Stimulated activated CD8-positive, alpha-beta memory T cell treated with anti-CD3 and anti-CD28 coated beads, Interleukin-4, amount 100 ng/mL, for 24 hours (primary cell): Measurements from ENCODE around the gene BACH2.
"Not testable (repeated sequence)": the region's sequence is repeated elsewhere in the genome, so short reads cannot be mapped to it uniquely, and the experiment has no call there.

Source experiments
- DNase-seq: peaks from one replicate; pipeline ENCODE4 v3.0.0-alpha.2; 2020; ENCODE audit warnings: low read depth

The BACH2 gene

GRCh38 chr6:89993411-89993810 lies 303.2 kb downstream of the BACH2 start:
- no peak for DNase-seq

GRCh38 chr6:89992818-89993217 lies 303.8 kb downstream of the BACH2 start:
- no peak for DNase-seq

GRCh38 chr6:89989742-89990141 lies 306.9 kb downstream of the BACH2 start:
- DNase-seq: no peak

- DNase-seq: no peak
These were observed 308.8 kb downstream of the BACH2 start for GRCh38 chr6:89987830-89988229.

- DNase-seq: no peak
These were observed 309.5 kb downstream of the BACH2 start for GRCh38 chr6:89987140-89987539.

- DNase-seq: no peak
These were observed 310.0 kb downstream of the BACH2 start for GRCh38 chr6:89986650-89987074.

GRCh38 chr6:89985751-89986493 lies 310.7 kb downstream of the BACH2 start:
- DNase-seq: no peak

GRCh38 chr6:89984926-89985750 lies 311.5 kb downstream of the BACH2 start:
- no peak for DNase-seq

GRCh38 chr6:89980353-89980752 lies 316.3 kb downstream of the BACH2 start:
- DNase-seq: no peak

- no peak for DNase-seq
These were observed 317.0 kb downstream of the BACH2 start for GRCh38 chr6:89979481-89980119.

- DNase-seq: no peak
These were observed 317.9 kb downstream of the BACH2 start for GRCh38 chr6:89978749-89979145.

- DNase-seq: no peak
These were observed 318.6 kb downstream of the BACH2 start for GRCh38 chr6:89977808-89978748.

GRCh38 chr6:89976694-89977020 lies 320.0 kb downstream of the BACH2 start:
- no peak for DNase-seq

- no peak for DNase-seq
These were observed 320.5 kb downstream of the BACH2 start for GRCh38 chr6:89975991-89976693.

- no peak for DNase-seq
These were observed 321.3 kb downstream of the BACH2 start for GRCh38 chr6:89975366-89975765.

GRCh38 chr6:89974834-89975233 lies 321.8 kb downstream of the BACH2 start:
- DNase-seq: no peak

- DNase-seq: no peak
These were observed 324.6 kb downstream of the BACH2 start for GRCh38 chr6:89972025-89972381.

- not testable (repeated sequence) for DNase-seq
These were observed 325.2 kb downstream of the BACH2 start for GRCh38 chr6:89971338-89972024.

GRCh38 chr6:89970609-89971337 lies 325.9 kb downstream of the BACH2 start:
- DNase-seq: no peak

- no peak for DNase-seq
These were observed 326.6 kb downstream of the BACH2 start for GRCh38 chr6:89970072-89970471.
